ENCODE data around the gene MTRFR.

GRCh38 chr12:123306200-123306599 is 73.0 kb downstream of the MTRFR start:
- TF ChIP-seq POLR2AphosphoS5 (IDR thresholded peaks at IDR 0.05; ENCODE audit: low read depth): no peak
- TF ChIP-seq CTCF (IDR thresholded peaks at IDR 0.05; ENCODE audit: insufficient read depth, low read length): no peak
- TF ChIP-seq GABPA (IDR thresholded peaks at IDR 0.05; ENCODE audit: low read depth): no peak
